ENCODE results near the gene CFAP61. TPM values are rescaled to one million over a fixed set of nuclear protein-coding genes. Genes with fewer than 3 reads are reported as not detected.
"Not testable (repeated sequence)": the region's sequence is repeated elsewhere in the genome, so short reads cannot be mapped to it uniquely, and the experiment has no call there.

The CFAP61 gene
- total and polyA plus RNA-seq, 2 donors: 0.32 to 0.35 TPM

- Histone ChIP-seq H3K36me3 (ENCODE audit: insufficient read depth) (no peaks in the 10 kb centered on the region), H3K27ac (ENCODE audit: low read depth) (no peak overlapping the region), H3K4me1 (ENCODE audit: insufficient read depth) (no peaks in the 10 kb centered on the region), H3K4me3 (ENCODE audit: low read depth, low read length) (no peak overlapping the region)
- DNase-seq (ENCODE audit: extremely low spot score): no peak
- WGBS: 31% methylated on average over 2 of the region's 2 CpGs
Measured at GRCh38 chr20:20085812-20086211, 33.5 kb downstream of the CFAP61 start.

GRCh38 chr20:20089018-20089417 lies 36.7 kb downstream of the CFAP61 start:
- 67% methylated on average over 4 of the region's 4 CpGs for WGBS

GRCh38 chr20:20089939-20090338 lies 37.6 kb downstream of the CFAP61 start:
- Histone ChIP-seq H3K4me1 (ENCODE audit: insufficient read depth) (no peaks in the 10 kb centered on the region), H3K4me3 (ENCODE audit: low read depth, low read length) (no peak overlapping the region), H3K36me3 (ENCODE audit: insufficient read depth) (no peaks in the 10 kb centered on the region), H3K27ac (ENCODE audit: low read depth) (no peak overlapping the region)
- DNase-seq (ENCODE audit: extremely low spot score): no peak
- WGBS: 69% methylated on average over 1 of the region's 1 CpG

More at GRCh38 chr20:20089018-20089417, 36.7 kb downstream of the CFAP61 start:
- no peak for DNase-seq (ENCODE audit: extremely low spot score)
- Histone ChIP-seq H3K4me3 (ENCODE audit: low read depth, low read length) (no peak overlapping the region), H3K27ac (ENCODE audit: low read depth) (no peak overlapping the region), H3K36me3 (ENCODE audit: insufficient read depth) (no peaks in the 10 kb centered on the region), H3K4me1 (ENCODE audit: insufficient read depth) (no peaks in the 10 kb centered on the region)

DNA sequence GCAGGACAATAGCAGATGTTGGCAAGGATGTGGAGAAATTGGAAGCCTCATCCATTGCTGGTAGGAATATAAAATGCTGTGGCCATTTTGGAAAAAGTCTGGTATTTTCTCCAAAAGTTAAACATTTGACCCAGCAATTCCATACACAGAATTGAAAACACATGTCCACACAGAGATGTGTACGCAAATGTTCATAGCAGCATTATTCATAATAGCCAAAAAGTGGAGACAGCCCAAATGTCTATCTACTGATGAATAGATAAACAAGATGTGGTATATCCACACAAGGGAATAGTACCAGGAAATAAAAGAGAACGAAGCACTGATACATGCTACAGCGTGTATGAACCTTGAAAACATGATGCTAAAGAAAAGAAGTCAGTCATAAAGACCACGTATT lies 40.5 kb downstream of the CFAP61 start:
- H3K27ac ChIP-seq (ENCODE audit: low read depth): no peak overlapping the region
- H3K36me3 ChIP-seq (ENCODE audit: insufficient read depth): no peaks in the 10 kb centered on the region
- no peak overlapping the region for H3K4me3 ChIP-seq (ENCODE audit: low read depth, low read length)
- no peak for DNase-seq (ENCODE audit: extremely low spot score)
- no peaks in the 10 kb centered on the region for H3K4me1 ChIP-seq (ENCODE audit: insufficient read depth)
- 84% methylated on average over 4 of the region's 4 CpGs for WGBS

DNA sequence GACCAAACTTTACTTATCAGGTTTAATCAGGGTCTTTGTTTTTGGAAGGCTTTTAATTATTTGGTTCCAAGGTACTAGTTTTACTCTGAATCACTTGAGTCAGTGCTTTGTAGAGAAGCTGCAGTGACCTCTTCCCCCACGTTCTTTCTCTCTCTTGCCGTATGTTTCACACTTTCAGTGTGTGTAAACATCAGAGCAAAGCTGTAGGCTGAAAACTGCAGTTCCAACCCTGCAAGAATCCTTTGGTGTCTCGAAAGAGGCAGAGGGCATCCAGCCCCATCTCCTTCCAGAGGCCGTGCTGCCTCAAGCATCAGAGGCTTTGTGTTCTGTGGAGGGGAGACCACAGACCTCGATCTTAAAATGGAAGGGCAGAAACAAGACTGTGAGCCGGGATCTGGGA lies 42.1 kb downstream of the CFAP61 start:
- no peak overlapping the region for H3K27ac ChIP-seq (ENCODE audit: low read depth)
- 62% methylated on average over 6 of the region's 6 CpGs for WGBS
- no peaks in the 10 kb centered on the region for H3K4me1 ChIP-seq (ENCODE audit: insufficient read depth)
- no peak overlapping the region for H3K4me3 ChIP-seq (ENCODE audit: low read depth, low read length)
- H3K36me3 ChIP-seq (ENCODE audit: insufficient read depth): no peaks in the 10 kb centered on the region
- DNase-seq (ENCODE audit: extremely low spot score): no peak

- no peak for DNase-seq (ENCODE audit: extremely low spot score)
- Histone ChIP-seq H3K4me3 (ENCODE audit: low read depth, low read length) (no peak overlapping the region), H3K4me1 (ENCODE audit: insufficient read depth) (no peaks in the 10 kb centered on the region), H3K27ac (ENCODE audit: low read depth) (no peak overlapping the region), H3K36me3 (ENCODE audit: insufficient read depth) (no peaks in the 10 kb centered on the region)
- WGBS: 84% methylated on average over 10 of the region's 10 CpGs
Measured at GRCh38 chr20:20095114-20095872, 43.0 kb downstream of the CFAP61 start.

DNA sequence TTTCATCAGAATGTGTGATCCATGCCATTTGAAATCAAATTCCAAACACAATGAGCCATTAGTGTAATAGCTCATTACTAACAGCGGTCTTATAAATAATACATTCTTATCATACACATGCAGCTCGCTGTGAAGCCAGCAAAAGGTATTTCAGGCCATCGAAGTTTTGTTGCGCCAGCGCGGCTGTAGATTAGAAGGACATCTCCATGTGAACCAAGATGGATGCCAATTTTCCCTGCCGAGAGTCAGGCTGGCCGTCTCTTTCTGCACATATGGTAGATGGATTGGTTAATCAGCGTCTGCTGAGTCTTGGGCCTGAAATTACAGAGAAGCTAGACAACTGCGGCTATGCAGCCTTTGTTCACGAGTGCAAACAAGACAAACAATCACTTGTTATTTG lies 44.1 kb downstream of the CFAP61 start:
- Histone ChIP-seq H3K4me1 (ENCODE audit: insufficient read depth) (no peaks in the 10 kb centered on the region), H3K4me3 (ENCODE audit: low read depth, low read length) (no peak overlapping the region), H3K36me3 (ENCODE audit: insufficient read depth) (no peaks in the 10 kb centered on the region), H3K27ac (ENCODE audit: low read depth) (no peak overlapping the region)
- 79% methylated on average over 11 of the region's 11 CpGs for WGBS
- no peak for DNase-seq (ENCODE audit: extremely low spot score)

DNA sequence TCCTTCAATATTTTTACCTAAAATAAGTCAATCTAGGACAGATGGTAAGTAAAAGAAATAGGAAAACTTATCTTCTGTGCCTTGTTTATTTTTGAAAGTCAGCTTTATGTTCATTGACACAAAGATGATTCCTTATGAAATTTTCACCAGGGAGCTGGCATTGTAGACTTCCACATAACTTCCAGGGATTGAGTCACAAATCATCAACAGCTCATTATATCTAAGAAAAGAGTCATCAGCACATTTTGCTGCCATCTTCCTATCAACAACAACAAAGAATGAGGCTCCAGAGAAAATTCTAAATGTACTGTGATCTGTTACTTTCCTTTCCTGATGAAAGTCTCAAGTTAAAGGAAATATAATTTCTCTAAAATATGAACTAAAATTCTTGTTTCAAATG lies 48.5 kb downstream of the CFAP61 start:
- DNase-seq (ENCODE audit: extremely low spot score): no peak
- no peaks in the 10 kb centered on the region for H3K36me3 ChIP-seq (ENCODE audit: insufficient read depth)
- no peaks in the 10 kb centered on the region for H3K4me1 ChIP-seq (ENCODE audit: insufficient read depth)
- no peak overlapping the region for H3K27ac ChIP-seq (ENCODE audit: low read depth)
- no peak overlapping the region for H3K4me3 ChIP-seq (ENCODE audit: low read depth, low read length)

- Histone ChIP-seq H3K27ac (ENCODE audit: low read depth) (no peak overlapping the region), H3K36me3 (ENCODE audit: insufficient read depth) (no peaks in the 10 kb centered on the region), H3K4me1 (ENCODE audit: insufficient read depth) (no peaks in the 10 kb centered on the region), H3K4me3 (ENCODE audit: low read depth, low read length) (no peak overlapping the region)
- DNase-seq (ENCODE audit: extremely low spot score): no peak
Measured at GRCh38 chr20:20102163-20102562, 49.8 kb downstream of the CFAP61 start.

DNA sequence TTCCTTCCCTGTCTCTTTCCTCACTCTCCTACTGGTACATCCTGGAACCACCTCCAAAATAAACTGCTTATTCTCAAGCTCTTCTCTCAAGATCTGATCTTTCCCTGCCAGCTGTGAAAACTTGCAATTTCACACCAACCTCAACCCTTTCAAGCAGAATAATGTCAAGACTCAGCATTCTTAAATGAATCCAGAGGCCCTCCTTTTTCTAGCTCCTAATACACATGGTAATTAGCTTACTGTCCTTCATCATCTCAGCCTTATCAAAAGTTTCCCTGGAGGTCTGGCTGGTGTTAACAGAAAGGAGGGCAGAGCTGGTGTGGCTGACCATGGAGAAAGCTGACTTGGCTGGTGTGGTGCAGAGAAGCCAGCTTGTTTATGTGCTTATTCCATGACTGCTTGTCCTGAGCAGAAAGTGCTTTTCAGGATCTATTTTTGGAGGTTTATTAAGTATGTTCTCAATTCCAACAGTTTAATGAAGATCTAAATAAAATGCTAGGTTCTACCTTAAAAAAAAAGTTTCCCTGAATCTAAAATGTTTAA lies 50.5 kb downstream of the CFAP61 start:
- H3K4me1 ChIP-seq (ENCODE audit: insufficient read depth): no peaks in the 10 kb centered on the region
- no peak for DNase-seq (ENCODE audit: extremely low spot score)
- H3K36me3 ChIP-seq (ENCODE audit: insufficient read depth): no peaks in the 10 kb centered on the region
- no peak overlapping the region for H3K27ac ChIP-seq (ENCODE audit: low read depth)
- no peak overlapping the region for H3K4me3 ChIP-seq (ENCODE audit: low read depth, low read length)

DNA sequence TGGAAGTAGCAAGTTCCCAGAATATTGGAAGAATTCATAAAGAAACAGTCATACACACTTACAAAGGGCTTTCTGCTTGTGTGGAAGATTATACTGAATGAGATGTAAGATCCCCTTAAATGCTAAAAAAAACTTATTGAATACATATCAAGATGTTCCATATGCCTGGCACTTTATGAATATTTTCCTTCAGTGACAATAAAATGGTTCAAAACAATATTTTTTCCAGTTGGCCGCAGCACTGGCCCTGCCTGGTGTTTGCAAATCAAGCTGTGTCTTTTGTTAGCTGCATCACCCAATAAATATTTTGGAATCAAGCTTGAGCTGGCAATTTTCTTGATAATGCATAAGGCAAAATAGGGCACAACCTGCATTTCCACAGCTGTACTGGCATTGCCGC lies 51.2 kb downstream of the CFAP61 start:
- Histone ChIP-seq H3K27ac (ENCODE audit: low read depth) (no peak overlapping the region), H3K4me3 (ENCODE audit: low read depth, low read length) (no peak overlapping the region), H3K4me1 (ENCODE audit: insufficient read depth) (no peaks in the 10 kb centered on the region), H3K36me3 (ENCODE audit: insufficient read depth) (no peaks in the 10 kb centered on the region)
- no peak for DNase-seq (ENCODE audit: extremely low spot score)
- WGBS: 78% methylated on average over 2 of the region's 2 CpGs

DNA sequence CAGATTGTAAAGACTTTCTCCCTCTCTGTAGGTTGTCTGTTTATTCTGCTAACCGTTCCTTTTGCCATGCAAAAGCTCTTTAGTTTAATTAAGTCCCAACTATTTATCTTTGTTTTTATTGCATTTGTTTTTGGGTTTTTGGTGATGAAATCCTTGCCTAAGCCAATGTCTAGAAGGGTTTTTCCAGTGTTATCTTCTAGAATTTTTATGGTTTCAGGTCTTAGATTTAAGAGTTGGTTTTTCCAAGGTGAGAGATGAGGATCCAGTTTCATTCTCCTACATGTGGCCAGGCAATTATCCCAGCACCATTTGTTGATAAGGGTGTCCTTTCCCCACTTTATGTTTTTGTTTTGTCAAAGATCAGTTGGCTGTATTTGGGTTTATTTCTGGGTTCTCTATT lies 70.9 kb downstream of the CFAP61 start:
- not testable (repeated sequence) for H3K4me3 ChIP-seq (ENCODE audit: low read depth, low read length); H3K27ac ChIP-seq (ENCODE audit: low read depth); H3K36me3 ChIP-seq (ENCODE audit: insufficient read depth); DNase-seq (ENCODE audit: extremely low spot score); H3K4me1 ChIP-seq (ENCODE audit: insufficient read depth)
- WGBS: 70% methylated on average over 1 of the region's 1 CpG

GRCh38 chr20:20130399-20130798 lies 78.1 kb downstream of the CFAP61 start:
- H3K4me3 ChIP-seq (ENCODE audit: low read depth, low read length): no peak overlapping the region
- DNase-seq (ENCODE audit: extremely low spot score): no peak
- H3K4me1 ChIP-seq (ENCODE audit: insufficient read depth): no peaks in the 10 kb centered on the region
- no peaks in the 10 kb centered on the region for H3K36me3 ChIP-seq (ENCODE audit: insufficient read depth)
- no peak overlapping the region for H3K27ac ChIP-seq (ENCODE audit: low read depth)

GRCh38 chr20:20134941-20135575 lies 82.7 kb downstream of the CFAP61 start:
- no peak overlapping the region for H3K27ac ChIP-seq (ENCODE audit: low read depth)
- H3K4me1 ChIP-seq (ENCODE audit: insufficient read depth): no peaks in the 10 kb centered on the region
- no peak for DNase-seq (ENCODE audit: extremely low spot score)
- 9% methylated on average over 1 of the region's 1 CpG for WGBS
- H3K4me3 ChIP-seq (ENCODE audit: low read depth, low read length): no peak overlapping the region
- H3K36me3 ChIP-seq (ENCODE audit: insufficient read depth): no peaks in the 10 kb centered on the region
